PC-3 (cell line): Measurements from ENCODE around the gene CASTOR1. TPM values are rescaled to one million over a fixed set of nuclear protein-coding genes. Genes with fewer than 3 reads are reported as not detected.

Experiments used
- ATAC-seq: fragments of 200-7000 bp; cut with Tn5 transposase; 2 replicates; pipeline ENCODE4 v1.9.1; 2020; ENCODE audit warnings: mild to moderate bottlenecking, moderate library complexity
- BruUV-seq: library from RNA; stranded (reverse); fragments of 400-500 nt; replicated peaks from 2 replicates; lab custom pipeline; 2021; lab: Mats Ljungman, UMichigan
- CTCF ChIA-PET: fragments of 300-600 bp; sonication (Branson Sonifier 250); formaldehyde crosslinking; loops from one replicate; lab custom pipeline; 2022; ENCODE audit warnings: antibody characterized with exemption; lab: Charles Lee
- POLR2A ChIA-PET: fragments of 300-600 bp; sonication (Branson Sonifier 250); formaldehyde crosslinking; loops from one replicate; lab custom pipeline; 2022; ENCODE audit warnings: antibody characterized with exemption; ENCODE audit not compliant: unreplicated experiment; lab: Charles Lee
- DNase-seq: peaks from one replicate; pipeline ENCODE4 v3.0.0-alpha.2; 2015
- H2AFZ ChIP-seq: fragments of 300-600 bp; sonication (generic); 2 replicates; pipeline ENCODE4 v1.6.0; 2016; ENCODE audit warnings: antibody characterized with exemption, low read length
- H3F3A ChIP-seq: fragments of 300-600 bp; sonication (generic); one replicate; pipeline ENCODE4 v1.6.0; 2017; ENCODE audit warnings: antibody characterized with exemption, low read length, control low read depth, mild to moderate bottlenecking; ENCODE audit not compliant: unreplicated experiment
- H3K27ac ChIP-seq: fragments of 300-600 bp; sonication (generic); 2 replicates; pipeline ENCODE4 v1.5.1; 2016; ENCODE audit warnings: mild to moderate bottlenecking, low read length
- H3K27me3 ChIP-seq: fragments of 300-600 bp; sonication (generic); 2 replicates; pipeline ENCODE4 v1.6.1; 2016; ENCODE audit warnings: low read length, mixed read lengths
- H3K36me3 ChIP-seq: fragments of 300-600 bp; sonication (generic); 2 replicates; pipeline ENCODE4 v1.6.1; 2016; ENCODE audit warnings: low read depth, mixed run types, low read length, mixed read lengths
- H3K4me1 ChIP-seq: fragments of 300-600 bp; sonication (generic); 2 replicates; pipeline ENCODE4 v1.5.1; 2016; ENCODE audit warnings: low read length; ENCODE audit not compliant: insufficient read depth
- H3K4me2 ChIP-seq: fragments of 300-600 bp; sonication (generic); 2 replicates; pipeline ENCODE4 v1.6.0; 2016; ENCODE audit warnings: low read length
- H3K4me3 ChIP-seq: fragments of 300-600 bp; sonication (generic); 2 replicates; pipeline ENCODE4 v1.5.1; 2016; ENCODE audit warnings: mild to moderate bottlenecking, low read length, mixed read lengths
- H3K79me2 ChIP-seq: fragments of 300-600 bp; sonication (generic); 2 replicates; pipeline ENCODE4 v1.6.1; 2017; ENCODE audit warnings: low read length, mixed read lengths
- H3K9ac ChIP-seq: fragments of 300-600 bp; sonication (generic); 2 replicates; pipeline ENCODE4 v1.6.0; 2016; ENCODE audit warnings: mild to moderate bottlenecking, low read length
- H3K9me2 ChIP-seq: fragments of 300-600 bp; sonication (generic); replicated peaks from 2 replicates; pipeline ENCODE4 v1.6.1; 2016; ENCODE audit warnings: mixed run types, low read length, mixed read lengths
- H3K9me3 ChIP-seq: fragments of 300-600 bp; sonication (generic); 2 replicates; pipeline ENCODE4 v1.6.1; 2016; ENCODE audit warnings: low read length, mixed read lengths
- H4K20me1 ChIP-seq: fragments of 300-600 bp; sonication (generic); 2 replicates; pipeline ENCODE4 v1.6.1; 2016; ENCODE audit warnings: low read length, mixed read lengths
- CTCF ChIP-seq: fragments of 300-600 bp; sonication (generic); conservative IDR thresholded peaks from 2 replicates; pipeline ENCODE4 v1.5.1; 2017; ENCODE audit warnings: antibody characterized with exemption, low read depth, mild to moderate bottlenecking, low read length
- EZH2 ChIP-seq: fragments of 300-600 bp; sonication (generic); IDR thresholded peaks from one replicate; pipeline ENCODE4 v1.6.1; 2017; ENCODE audit warnings: antibody characterized with exemption, mild to moderate bottlenecking, low read length; ENCODE audit not compliant: unreplicated experiment
- EZH2phosphoT487 ChIP-seq: fragments of 300-600 bp; sonication (generic); IDR thresholded peaks from 2 replicates; pipeline ENCODE4 v1.6.1; 2018; ENCODE audit warnings: mild to moderate bottlenecking, antibody characterized with exemption, low read length, borderline replicate concordance
- intact Hi-C: fragments of 100-400 bp; cut with micrococcal nuclease; formaldehyde crosslinking; loops from 2 replicates; pipeline ENCODE4 v1.9.0; 2023
- total RNA-seq: library from RNA; depleted of rRNA; stranded (reverse); fragments of >200 nt; gene quantifications from 2 replicates; pipeline ENCODE4 v1.2.3, GENCODE V29; 2014

The CASTOR1 gene
- total RNA-seq, 1 experiment from 2014 or later, result 4.2 TPM

GRCh38 chr22:30337461-30337778, 48.1 kb upstream of the CASTOR1 start:
- Histone ChIP-seq H3K27me3 (no peaks in the 10 kb centered on the region), H2AFZ (no peak overlapping the region), H3K9ac (no peak overlapping the region), H3K36me3 (peaks cover 77% of the 10 kb centered on the region), H3K4me1 (no peaks in the 10 kb centered on the region), H3K9me2 (no peaks in the 10 kb centered on the region), H3K4me2 (no peak overlapping the region), H3K9me3 (no peaks in the 10 kb centered on the region), H3F3A (no peaks in the 10 kb centered on the region), H3K4me3 (no peak overlapping the region), H3K27ac (no peak overlapping the region), H4K20me1 (no peaks in the 10 kb centered on the region), H3K79me2 (no peaks in the 10 kb centered on the region)
- ATAC-seq (no peak), DNase-seq (no peak)
- no TSS peak for BruUV-seq
- ChIA-PET POLR2A (no interaction called here), CTCF (no interaction called here)
- TF ChIP-seq EZH2phosphoT487 (no peak), EZH2 (no peak), CTCF (no peak)
- intact Hi-C loops, result no loop called here

GRCh38 chr22:30336752-30337460, 47.6 kb upstream of the CASTOR1 start:
- Histone ChIP-seq H3F3A (no peaks in the 10 kb centered on the region), H3K4me2 (no peak overlapping the region), H3K27ac (no peak overlapping the region), H3K4me1 (no peaks in the 10 kb centered on the region), H3K27me3 (no peaks in the 10 kb centered on the region), H3K4me3 (no peak overlapping the region), H3K9me3 (no peaks in the 10 kb centered on the region), H4K20me1 (no peaks in the 10 kb centered on the region), H2AFZ (no peak overlapping the region), H3K9me2 (no peaks in the 10 kb centered on the region), H3K36me3 (peaks cover 75% of the 10 kb centered on the region), H3K9ac (no peak overlapping the region), H3K79me2 (no peaks in the 10 kb centered on the region)
- DNase-seq (no peak), ATAC-seq (no peak)
- CTCF ChIA-PET, result no interaction called here
- POLR2A ChIA-PET, result no interaction called here
- TF ChIP-seq CTCF (no peak), EZH2phosphoT487 (no peak), EZH2 (no peak)
- intact Hi-C loops, result no loop called here
- no TSS peak for BruUV-seq

GRCh38 chr22:30335236-30335635, 45.9 kb upstream of the CASTOR1 start:
- H3K4me2 ChIP-seq, result no peak overlapping the region
- H3K27ac ChIP-seq, result no peak overlapping the region
- no peaks in the 10 kb centered on the region for H3K9me2 ChIP-seq
- no peaks in the 10 kb centered on the region for H4K20me1 ChIP-seq
- H3K79me2 ChIP-seq, result no peaks in the 10 kb centered on the region
- CTCF ChIA-PET, result no interaction called here
- no TSS peak for BruUV-seq
- no peak for TF ChIP-seq EZH2
- TF ChIP-seq EZH2phosphoT487, result no peak
- TF ChIP-seq CTCF, result no peak
- no peak overlapping the region for H3K4me3 ChIP-seq
- peaks cover 72% of the 10 kb centered on the region for H3K36me3 ChIP-seq
- no peaks in the 10 kb centered on the region for H3K9me3 ChIP-seq
- POLR2A ChIA-PET, result no interaction called here
- DNase-seq, result no peak
- ATAC-seq, result no peak
- no peak overlapping the region for H3K9ac ChIP-seq
- intact Hi-C loops, result no loop called here
- no peaks in the 10 kb centered on the region for H3K4me1 ChIP-seq
- no peaks in the 10 kb centered on the region for H3K27me3 ChIP-seq
- H3F3A ChIP-seq, result no peaks in the 10 kb centered on the region
- no peak overlapping the region for H2AFZ ChIP-seq
